GM18526 (cell line): ENCODE results near the gene MYCBP2.
A peak's percentile ranks its signal among the peaks of the same experiment; 100 is the strongest.

Experiments used
- POLR2A ChIP-seq: IDR thresholded peaks from 3 replicates; pipeline ENCODE4 v1.6.1; 2011; ENCODE audit not compliant: insufficient read length; ENCODE audit errors: extremely low read depth

The MYCBP2 gene

DNA sequence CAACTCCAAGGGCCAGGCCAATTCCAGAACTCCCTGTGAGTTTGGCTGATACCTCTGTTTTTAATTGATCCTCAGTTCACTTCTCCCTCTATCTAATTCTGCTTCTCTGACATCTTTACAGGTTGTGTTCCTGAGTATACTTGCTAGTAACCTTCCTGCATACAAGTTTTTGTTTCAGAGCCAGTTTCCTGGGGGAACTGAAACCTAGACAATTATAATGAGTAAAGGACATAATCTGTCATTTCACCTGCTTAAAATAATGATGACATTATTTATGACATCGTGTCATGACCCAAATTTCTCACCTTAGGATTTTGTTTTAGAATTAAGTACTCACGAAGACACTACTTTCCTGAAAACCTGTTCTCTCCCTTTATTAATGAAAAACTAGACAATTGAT is 12.5 kb upstream of the MYCBP2 start:
- TF ChIP-seq POLR2A, result no peak

DNA sequence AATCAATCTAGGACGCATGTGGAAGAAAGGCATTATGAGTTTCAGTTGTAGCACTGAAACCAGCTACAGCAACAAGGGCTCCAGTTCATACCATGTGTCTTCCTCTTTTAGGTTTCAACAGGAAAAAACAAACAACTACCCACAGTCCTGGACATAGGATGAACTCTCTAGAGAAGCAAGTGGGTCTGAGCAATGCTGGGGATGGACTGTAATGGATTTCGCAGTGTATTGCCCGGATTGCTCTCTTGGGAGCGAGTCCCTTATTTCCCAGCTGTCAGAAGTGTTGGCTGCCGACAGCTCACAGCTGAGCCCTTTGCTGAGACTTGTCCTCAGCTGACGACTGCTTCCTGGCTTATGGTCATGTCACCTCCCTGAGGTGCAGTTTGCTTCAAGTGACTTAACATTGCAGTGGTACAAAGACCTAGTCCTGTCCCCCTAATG is 12.1 kb upstream of the MYCBP2 start:
- TF ChIP-seq POLR2A, result no peak

DNA sequence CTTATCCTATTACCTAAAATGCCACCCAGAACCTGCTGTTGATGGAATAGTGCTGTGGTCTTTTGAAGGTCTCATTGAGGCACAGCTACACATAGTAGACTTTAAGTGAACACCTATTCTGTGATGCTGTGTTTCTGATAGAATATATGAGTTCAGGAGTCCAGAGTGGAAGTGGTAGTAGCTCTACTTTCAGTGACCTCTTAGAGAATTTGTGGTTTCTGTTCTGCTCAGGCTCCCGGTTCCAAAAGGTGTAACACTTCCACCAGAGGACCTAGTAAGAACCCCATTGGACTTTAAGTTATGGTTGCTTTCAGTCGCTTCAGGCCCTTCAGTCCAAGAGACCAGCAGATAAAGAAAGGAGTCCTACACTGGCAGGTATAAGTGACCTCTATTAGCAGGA is 11.4 kb upstream of the MYCBP2 start:
- no peak for TF ChIP-seq POLR2A

DNA sequence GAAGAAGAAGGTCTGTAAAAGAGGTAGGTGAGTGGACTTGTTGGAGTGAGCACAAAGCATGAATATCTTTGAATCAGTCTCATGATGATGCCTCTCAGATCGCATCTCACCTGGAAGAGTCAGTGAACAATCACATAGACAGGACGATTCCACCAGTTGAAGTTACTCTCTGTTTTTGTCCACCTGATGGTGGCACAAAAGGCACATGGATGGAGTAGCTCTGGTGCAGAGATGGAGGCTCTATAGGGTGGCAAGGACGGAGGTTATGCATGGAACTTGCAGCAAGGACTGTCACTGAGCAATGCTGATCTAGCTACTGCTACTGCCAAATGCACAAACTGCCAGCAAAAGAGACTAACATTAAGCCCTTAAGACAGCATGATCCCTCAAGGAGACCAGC is 10.3 kb upstream of the MYCBP2 start:
- TF ChIP-seq POLR2A, result no peak

DNA sequence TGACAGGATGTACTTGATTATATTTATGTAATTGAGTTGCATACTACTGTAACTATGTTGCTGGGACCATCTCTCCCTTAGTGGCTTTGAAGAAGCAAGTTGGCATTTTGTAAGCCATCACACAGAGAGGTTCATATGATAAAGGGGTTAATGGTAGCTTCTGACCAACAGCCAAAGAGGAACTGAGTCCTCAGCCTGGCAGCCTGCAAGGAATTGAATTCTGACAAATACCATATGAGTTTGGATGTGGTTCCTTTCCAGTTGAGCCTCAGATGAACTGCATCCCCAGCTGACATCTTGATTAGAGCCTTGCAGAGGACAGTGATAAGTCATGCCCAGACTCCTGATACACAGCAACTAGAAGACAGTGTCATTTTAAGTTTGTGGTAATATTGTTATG is 8.6 kb upstream of the MYCBP2 start:
- no peak for TF ChIP-seq POLR2A

DNA sequence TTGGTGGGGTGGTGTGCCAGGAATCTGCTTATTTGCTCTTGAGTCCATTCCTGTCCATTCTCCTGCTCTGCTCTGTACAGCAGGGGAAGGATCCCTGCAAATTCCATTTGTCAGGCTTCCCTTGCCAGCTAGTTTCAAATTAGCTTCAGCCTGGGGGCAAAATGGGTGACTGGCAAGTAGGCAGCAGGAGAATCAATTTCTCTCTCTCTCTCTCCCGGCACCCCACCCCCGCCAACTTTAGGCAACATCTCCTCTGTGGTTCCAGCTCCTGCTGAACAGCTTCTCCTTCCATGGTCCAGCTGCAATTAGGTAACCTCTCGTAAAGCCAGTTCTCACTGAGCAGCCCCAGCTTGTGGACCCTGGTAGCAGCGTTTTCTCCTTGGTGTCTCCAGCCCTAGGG is 6.7 kb upstream of the MYCBP2 start:
- TF ChIP-seq POLR2A, result no peak

DNA sequence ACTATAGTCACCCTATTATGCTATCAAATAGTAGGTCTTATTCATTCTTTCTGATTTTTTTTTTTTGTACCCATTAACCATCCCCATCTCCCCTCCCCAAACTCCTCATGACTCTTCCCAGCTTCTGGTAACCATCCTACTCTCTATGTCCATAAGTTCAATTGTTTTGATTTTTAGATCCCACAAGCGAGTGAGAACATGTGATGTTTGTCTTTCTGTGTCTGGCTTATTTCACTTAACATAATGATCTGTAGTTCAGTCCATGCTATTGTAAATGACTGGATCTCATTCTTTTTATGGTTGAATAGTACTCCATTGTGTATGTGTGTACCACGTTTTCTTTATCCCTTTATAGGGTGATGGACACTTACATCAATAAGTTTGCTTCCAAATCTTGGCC is 4.5 kb upstream of the MYCBP2 start:
- TF ChIP-seq POLR2A, result no peak

DNA sequence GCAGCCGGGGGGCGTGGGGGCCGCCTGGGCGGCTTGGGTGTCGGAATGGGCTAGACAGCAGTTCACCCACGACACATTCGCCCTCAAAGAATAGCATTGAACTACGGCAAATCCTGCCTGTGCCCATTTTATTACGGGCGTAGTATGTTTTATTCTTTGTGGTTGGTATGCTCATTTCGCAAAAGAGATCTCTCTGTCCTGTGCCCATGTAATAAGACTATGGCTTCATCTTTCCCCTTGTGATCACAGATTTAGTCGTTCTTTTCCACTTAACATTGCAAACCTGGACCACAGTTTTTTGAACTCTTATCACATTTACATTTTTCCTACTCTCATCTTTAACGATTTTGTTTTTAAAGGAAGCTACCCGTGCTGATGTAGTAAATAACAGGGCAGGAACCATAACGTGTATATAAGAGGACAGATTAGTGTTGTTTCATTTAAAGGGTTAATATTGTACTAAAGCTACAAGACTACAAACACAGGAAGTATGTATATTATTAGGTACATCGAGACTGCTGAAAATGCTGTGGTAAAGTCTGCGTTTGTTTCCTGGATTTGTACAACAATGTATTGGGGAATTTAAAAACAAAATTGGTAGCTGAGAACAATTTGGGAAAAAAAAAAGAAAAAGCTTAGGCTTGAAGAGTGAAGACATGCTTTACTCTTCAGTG is 3.2 kb upstream of the MYCBP2 start:
- TF ChIP-seq POLR2A, result no peak

DNA sequence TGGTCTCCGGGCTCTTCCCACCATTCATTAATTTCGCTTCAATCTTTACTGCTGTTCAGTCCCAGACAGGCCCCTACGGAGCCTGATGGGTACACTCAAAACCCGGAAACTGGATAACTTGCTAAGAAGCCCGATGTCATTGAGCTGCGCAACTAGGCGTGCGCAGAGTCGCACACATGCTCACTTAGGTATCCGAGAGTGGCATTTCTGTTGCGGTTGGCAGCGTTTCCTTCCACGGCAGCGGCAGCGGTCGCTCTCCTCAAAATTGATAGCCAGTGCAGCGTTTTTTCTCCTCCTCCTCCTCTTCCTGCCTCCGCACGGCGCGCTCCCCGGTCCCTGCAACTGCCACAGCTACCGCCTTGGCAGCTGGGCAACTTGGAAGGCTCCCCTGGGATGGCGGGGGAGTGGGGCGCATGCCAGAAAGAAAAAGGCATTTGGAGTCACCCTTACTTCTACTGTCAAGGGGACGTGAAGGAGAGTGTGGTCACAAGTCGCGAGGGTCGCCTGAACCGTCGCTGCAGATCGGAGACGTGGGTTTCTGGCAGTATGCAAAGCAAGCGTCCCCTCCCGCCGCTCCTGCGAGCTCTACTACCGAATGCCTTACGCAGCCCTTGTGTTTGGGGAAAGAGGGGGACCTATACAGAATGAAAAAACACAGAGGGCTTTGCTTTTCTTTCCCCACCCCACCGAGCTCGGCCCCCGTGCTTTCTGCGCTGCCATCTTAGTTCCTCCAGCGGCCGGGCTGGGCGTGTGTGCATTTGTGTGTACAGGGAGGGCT is 2.4 kb upstream of the MYCBP2 start:
- TF ChIP-seq POLR2A, result peak; percentile 82

DNA sequence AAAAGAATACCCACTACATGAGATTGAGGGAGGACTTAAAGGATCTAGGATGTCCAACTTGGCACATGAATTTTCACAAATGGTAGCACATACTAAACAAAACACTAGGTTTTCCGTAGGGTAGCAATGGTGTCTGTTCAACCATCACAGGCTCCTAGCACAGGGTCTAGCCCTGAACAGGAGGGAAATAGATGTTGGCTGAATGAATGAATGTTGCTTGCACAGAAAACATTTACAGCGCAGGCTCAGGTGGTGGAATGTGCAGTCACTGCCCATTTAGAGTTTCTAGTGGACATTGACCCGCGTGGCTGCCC is 1.9 kb upstream of the MYCBP2 start:
- no peak for TF ChIP-seq POLR2A

DNA sequence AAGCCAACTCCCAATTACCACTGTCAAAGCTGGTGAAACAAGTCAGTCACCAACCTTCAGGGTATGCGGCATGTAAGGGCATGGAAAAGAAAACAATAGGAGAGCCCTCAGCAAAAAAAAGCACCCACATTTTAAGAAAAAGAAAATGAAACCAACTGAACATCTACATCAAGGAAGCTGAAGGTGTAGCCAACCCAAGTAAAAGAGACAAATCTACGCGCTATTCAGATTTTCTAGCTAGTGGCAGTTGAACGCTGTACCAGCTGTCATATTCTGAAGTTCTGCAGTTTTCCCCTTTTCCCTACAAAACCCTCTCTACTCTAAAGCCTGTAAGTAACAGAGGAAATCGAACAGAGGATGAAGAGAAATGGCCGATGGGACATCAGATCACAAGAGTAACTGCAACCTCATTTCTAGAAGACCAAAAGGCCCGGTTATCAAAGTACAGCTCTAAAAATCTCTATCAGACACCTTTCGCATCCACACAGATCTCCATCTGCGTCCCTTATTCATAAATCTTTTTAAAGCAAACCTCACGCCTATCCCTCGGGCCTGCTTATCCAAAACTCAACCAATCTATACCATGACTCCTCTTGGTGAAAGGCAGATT is 1.4 kb downstream of the MYCBP2 start:
- no peak for TF ChIP-seq POLR2A

DNA sequence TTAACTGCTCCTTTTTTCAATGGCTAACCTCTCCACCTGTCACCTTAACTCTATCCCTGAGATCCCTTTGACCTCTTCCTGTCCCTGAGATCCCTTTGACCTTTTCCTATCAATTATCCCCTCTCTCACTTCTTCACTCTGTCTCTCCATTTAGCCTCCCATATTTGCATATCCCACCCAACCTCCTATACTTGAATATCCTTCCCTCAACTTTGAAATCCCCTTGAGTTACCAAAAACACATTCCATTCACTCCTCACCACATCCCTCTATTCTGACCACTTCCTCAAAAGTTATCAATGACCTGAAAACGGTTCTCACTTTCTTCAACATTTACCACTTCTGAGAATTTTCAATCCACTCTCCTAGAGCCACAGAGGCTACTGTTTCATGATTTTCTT is 3.0 kb downstream of the MYCBP2 start:
- TF ChIP-seq POLR2A, result no peak

DNA sequence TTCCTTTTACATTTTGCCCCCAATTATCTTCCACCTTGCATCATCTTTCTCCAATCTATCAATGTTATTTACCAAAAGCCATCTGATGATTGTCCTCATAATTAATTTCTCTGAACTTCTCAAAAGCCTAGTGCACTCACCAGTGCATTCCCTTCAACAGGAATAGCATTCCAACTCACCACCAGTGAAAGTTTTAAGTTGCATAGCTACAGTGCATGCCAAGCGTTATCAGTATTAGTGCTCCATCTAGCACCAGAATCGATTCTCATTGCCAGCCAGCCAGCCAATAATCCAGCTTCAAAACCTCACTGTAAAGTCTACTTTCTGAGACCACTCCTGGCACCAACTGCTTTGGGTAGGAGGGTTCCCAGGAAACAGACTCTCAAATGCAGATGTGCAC is 7.4 kb downstream of the MYCBP2 start:
- TF ChIP-seq POLR2A, result no peak

DNA sequence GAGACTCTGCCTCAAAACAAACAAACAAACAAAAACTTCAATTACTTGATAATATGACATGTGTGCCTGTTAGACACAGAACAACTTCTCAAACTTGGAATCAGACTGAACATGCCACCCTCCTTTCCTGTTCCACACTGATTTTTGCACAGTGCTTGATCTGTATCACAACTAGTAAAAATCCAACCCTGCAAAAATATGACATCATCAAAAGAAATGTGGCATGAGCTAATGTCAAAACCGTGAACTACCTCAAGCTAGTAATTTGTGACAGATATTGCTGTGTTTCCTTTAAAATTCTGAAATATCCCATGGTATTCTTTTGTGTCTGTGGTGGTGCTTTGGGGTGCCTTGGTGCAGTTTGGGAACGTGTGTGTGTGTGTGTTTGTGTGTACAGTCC is 8.2 kb downstream of the MYCBP2 start:
- no peak for TF ChIP-seq POLR2A

DNA sequence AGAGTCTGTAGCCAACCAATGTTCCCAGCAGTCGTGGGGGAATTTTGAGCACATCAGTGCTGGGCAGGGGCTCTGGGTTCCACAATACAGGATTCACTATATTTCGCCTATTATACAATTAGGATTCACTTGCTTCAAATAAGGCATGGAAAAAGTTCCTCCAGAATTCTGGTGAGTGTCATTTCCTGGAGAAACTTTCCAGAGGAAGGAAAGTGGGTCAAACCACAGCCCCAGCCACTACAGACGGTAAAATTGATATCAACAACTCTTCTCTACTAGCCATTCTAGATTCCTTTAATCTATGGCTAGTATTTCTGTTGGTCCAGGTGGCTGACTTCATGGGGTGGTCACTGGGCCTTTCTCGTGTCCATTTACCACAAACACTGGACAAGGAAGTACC is 10.5 kb downstream of the MYCBP2 start:
- no peak for TF ChIP-seq POLR2A

DNA sequence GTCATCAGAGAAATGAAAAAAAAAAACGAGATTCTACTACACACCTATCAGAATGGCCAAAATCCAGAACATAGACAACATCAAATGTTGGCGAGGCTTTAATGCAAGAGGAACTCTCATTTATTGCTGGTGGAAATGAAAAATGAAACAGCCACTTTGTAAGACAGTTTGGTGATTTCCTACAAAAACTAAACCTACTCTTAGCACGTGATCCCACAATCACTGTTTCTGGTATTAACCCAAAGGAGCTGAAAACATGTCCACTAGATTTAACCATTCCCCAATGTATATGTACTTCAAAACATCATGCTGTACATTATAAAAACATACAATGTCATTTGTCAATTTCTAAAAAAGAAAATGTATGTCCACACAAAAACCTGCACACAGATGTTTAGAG is 13.0 kb downstream of the MYCBP2 start:
- no peak for TF ChIP-seq POLR2A
